Measurements from ENCODE around the gene LPAR1.
"Not testable (repeated sequence)": the region's sequence is repeated elsewhere in the genome, so short reads cannot be mapped to it uniquely, and the experiment has no call there.

Gene LPAR1

GRCh38 chr9:111038331-111039230, at the start of gene LPAR1:
Gene LPAR1 (minus strand): TSS chr9:111038470. CDS start chr9:110972117, 66,353 bp downstream.
- no peak for DNase-seq

GRCh38 chr9:111078391-111079038, 40.2 kb upstream of the LPAR1 start:
- DNase-seq = no peak

GRCh38 chr9:111076519-111076918, 38.2 kb upstream of the LPAR1 start:
- no peak for DNase-seq

GRCh38 chr9:111076042-111076441, 37.8 kb upstream of the LPAR1 start:
- DNase-seq = no peak

- DNase-seq = no peak
Measured at GRCh38 chr9:111074395-111074794, 36.1 kb upstream of the LPAR1 start.

GRCh38 chr9:111069183-111069582, 30.9 kb upstream of the LPAR1 start:
- no peak for DNase-seq

GRCh38 chr9:111068771-111069170, 30.5 kb upstream of the LPAR1 start:
- DNase-seq = no peak

GRCh38 chr9:111068383-111068730, 30.1 kb upstream of the LPAR1 start:
- no peak for DNase-seq

- DNase-seq = no peak
Measured at GRCh38 chr9:111066468-111066867, 28.2 kb upstream of the LPAR1 start.

GRCh38 chr9:111065414-111065813, 27.1 kb upstream of the LPAR1 start:
- no peak for DNase-seq

- DNase-seq = no peak
Measured at GRCh38 chr9:111064160-111064837, 26.0 kb upstream of the LPAR1 start.

- no peak for DNase-seq
Measured at GRCh38 chr9:111063332-111063731, 25.1 kb upstream of the LPAR1 start.

GRCh38 chr9:111058166-111058565, 19.9 kb upstream of the LPAR1 start:
- DNase-seq = no peak

- DNase-seq = no peak
Measured at GRCh38 chr9:111056538-111056937, 18.3 kb upstream of the LPAR1 start.

GRCh38 chr9:111052791-111053190, 14.5 kb upstream of the LPAR1 start:
- DNase-seq = no peak

GRCh38 chr9:111051400-111051799, 13.1 kb upstream of the LPAR1 start:
- no peak for DNase-seq

GRCh38 chr9:111050819-111051218, 12.5 kb upstream of the LPAR1 start:
- DNase-seq = no peak

GRCh38 chr9:111047287-111047686, 9.0 kb upstream of the LPAR1 start:
- DNase-seq = not testable (repeated sequence)

- no peak for DNase-seq
Measured at GRCh38 chr9:111041902-111042301, 3.6 kb upstream of the LPAR1 start.

- DNase-seq = no peak
Measured at GRCh38 chr9:111040494-111040893, 2.2 kb upstream of the LPAR1 start.

- DNase-seq = no peak
Measured at GRCh38 chr9:111039231-111039906, 1.1 kb upstream of the LPAR1 start.

GRCh38 chr9:111037708-111038330, 451 bp downstream of the LPAR1 start:
- no peak for DNase-seq

- no peak for DNase-seq
Measured at GRCh38 chr9:111037356-111037707, 938 bp downstream of the LPAR1 start.

Measured in activated CD4-positive, alpha-beta T cell treated with anti-CD3 and anti-CD28 coated beads for 4 hours (primary cell).